Neuron (in vitro differentiated cells): ENCODE data around the gene TMEM217.
"Not testable (repeated sequence)": the region's sequence is repeated elsewhere in the genome, so short reads cannot be mapped to it uniquely, and the experiment has no call there.

Experiments used
- H2AFZ ChIP-seq: one replicate; pipeline ENCODE4 v1.6.1; 2013; ENCODE audit warnings: low read depth, mild to moderate bottlenecking, inconsistent platforms, low read length, moderate library complexity
- H3K27me3 ChIP-seq: one replicate; pipeline ENCODE4 v1.6.1; 2013; ENCODE audit warnings: low read length; ENCODE audit not compliant: insufficient read depth
- H3K36me3 ChIP-seq: one replicate; pipeline ENCODE4 v1.6.1; 2013; ENCODE audit warnings: low read length; ENCODE audit not compliant: insufficient read depth
- H3K4me1 ChIP-seq: one replicate; pipeline ENCODE4 v1.6.1; 2013; ENCODE audit warnings: low read length; ENCODE audit not compliant: insufficient read depth
- H3K4me3 ChIP-seq: 2 replicates; pipeline ENCODE4 v1.5.1; 2013; ENCODE audit warnings: mild to moderate bottlenecking, low read length, moderate library complexity
- H3K9me3 ChIP-seq: one replicate; pipeline ENCODE4 v1.6.1; 2013; ENCODE audit warnings: low read length

TMEM217 gene

DNA sequence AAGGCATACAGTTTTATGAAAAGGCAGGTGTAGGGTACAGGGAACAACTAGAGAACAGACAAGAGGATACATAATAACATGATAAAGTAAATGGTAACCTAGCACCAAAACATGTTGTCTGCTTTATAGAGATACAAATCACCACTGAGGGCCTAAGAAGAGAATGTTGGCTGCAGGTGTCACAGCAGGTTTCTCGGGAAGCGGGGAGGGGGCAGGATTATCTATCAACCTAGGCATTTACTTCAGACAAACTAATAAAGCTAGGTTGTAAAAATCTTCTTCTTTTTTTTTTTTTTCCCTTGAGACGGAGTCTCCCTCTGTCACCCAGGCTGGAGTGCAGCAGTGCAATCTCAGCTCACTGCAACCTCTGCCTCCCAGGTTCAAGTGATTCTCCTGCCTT lies 65.3 kb downstream of the TMEM217 start:
- H3K27me3 ChIP-seq: no peaks in the 10 kb centered on the region
- no peak overlapping the region for H2AFZ ChIP-seq
- no peaks in the 10 kb centered on the region for H3K9me3 ChIP-seq

GRCh38 chr6:37190159-37190535 lies 67.8 kb downstream of the TMEM217 start:
- no peaks in the 10 kb centered on the region for H3K36me3 ChIP-seq
- H3K27me3 ChIP-seq: no peaks in the 10 kb centered on the region
- no peaks in the 10 kb centered on the region for H3K9me3 ChIP-seq
- H2AFZ ChIP-seq: no peak overlapping the region
- no peaks in the 10 kb centered on the region for H3K4me1 ChIP-seq
- H3K4me3 ChIP-seq: no peak overlapping the region

More for the DNA sequence above, 65.3 kb downstream of the TMEM217 start:
- Histone ChIP-seq H3K4me3 (no peak overlapping the region), H3K36me3 (no peaks in the 10 kb centered on the region), H3K4me1 (no peaks in the 10 kb centered on the region)

GRCh38 chr6:37188962-37189510 lies 68.9 kb downstream of the TMEM217 start:
- Histone ChIP-seq H3K9me3 (no peaks in the 10 kb centered on the region), H3K4me1 (no peaks in the 10 kb centered on the region), H2AFZ (no peak overlapping the region), H3K36me3 (no peaks in the 10 kb centered on the region), H3K4me3 (no peak overlapping the region), H3K27me3 (no peaks in the 10 kb centered on the region)

DNA sequence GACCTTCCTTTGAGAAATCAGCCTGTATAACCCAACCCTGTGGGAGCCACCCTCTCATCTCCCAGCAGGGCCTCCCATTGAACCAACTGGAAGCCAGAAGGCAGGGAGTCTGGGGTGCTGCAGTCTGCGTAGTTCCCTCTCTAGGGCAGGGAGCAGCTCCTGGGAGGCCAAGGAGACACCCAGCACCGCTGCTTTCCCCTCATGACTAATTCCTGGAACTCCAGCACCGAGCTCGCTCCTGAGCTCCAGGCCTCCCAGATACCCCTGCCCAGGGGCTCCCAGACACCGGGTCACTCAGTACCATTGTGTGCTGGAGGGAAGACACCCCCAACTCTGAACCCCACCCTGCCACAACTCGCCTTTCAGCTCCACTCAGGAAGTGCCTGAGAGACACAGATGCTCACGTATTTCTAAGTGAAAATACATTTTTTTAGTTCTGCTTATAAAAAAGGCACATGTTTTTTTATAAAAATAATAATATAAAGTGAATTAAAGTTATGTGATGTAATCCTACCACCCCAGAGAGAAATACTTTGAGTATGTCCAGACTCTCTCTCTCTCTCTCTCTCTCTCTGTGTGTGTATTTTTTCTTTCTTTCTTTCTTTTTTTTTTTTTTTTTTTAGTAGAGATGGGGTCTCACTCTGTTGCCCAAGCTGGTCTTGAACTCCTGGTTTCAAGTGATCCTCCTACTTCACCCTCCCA lies 70.5 kb downstream of the TMEM217 start:
- Histone ChIP-seq H3K36me3 (no peaks in the 10 kb centered on the region), H2AFZ (no peak overlapping the region), H3K27me3 (no peaks in the 10 kb centered on the region), H3K9me3 (no peaks in the 10 kb centered on the region), H3K4me3 (no peak overlapping the region), H3K4me1 (no peaks in the 10 kb centered on the region)

DNA sequence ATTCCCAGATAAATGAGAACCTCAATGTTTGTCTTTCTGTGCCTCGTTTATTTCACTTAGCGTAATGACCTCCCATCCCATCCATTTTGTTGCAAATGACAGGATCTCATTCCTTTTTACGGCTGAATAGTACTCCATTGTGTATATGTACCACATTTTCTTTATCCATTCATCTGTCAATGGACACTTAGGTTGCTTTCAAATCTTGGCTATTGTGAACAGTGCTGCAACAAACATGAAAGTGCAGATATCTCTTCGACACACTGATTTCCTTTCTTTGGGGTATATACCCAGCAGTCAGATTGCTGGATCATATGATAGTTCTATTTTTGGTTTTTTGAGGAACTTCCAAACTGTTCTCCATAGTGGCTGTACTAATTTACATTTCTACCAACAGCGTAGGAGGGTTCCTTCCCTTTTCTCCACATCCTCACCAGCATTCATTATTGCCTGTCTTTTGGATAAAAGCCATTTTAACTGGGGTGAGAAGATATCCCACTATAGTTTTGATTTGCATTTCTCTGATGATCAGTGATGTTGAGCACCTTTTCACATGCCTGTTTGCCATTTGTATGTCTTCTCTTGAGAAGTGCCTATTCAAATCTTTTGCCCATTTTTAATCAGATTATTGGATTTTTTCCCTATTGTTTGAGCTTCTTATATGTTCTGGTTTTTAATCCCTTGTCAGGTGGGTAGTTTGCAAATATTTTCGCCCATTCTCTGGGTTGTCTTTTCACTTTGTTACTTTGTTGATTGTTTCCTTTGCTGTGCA lies 71.8 kb downstream of the TMEM217 start:
- H3K9me3 ChIP-seq, H2AFZ ChIP-seq, H3K36me3 ChIP-seq, H3K4me3 ChIP-seq, H3K27me3 ChIP-seq, H3K4me1 ChIP-seq: not testable (repeated sequence)

DNA sequence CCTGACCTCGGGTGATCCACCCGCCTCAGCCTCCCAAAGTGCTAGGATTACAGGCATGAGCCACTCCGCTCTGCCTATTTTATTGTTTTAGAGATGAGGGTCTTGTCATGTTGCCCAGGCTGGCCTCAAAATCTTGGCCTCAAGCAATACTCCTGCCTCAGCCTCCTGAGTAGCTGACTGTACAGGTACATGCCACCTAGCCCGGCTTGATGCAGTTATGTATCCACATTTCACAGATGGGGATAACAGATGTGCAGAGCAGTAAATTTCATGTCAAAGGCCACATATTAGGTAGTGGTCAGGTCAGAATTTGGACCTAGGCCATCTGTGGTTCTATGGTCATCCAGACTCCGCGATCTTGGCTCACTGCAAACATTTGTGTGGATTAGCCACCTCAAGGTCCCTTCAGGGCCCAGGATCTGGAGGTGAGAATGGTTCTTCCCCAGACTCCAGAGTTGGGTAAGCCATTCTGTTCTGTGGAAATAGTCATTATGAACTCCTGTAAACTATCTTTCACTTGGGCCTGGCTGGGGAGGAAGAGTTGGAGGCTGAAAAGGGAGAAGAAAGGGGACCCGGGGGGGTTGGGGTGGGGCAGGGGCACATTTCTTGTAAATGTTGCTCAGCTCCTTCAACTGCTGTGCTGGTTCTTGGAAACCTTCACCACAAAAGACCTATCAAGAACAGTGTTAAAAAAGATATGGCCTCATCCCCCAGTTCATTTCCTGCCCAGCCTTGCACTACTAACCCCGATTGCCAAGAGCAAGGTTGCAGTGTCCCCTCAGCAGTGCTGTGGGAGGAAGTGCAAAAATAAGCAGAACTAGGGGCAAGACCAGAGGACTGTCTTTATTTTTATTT lies 75.0 kb downstream of the TMEM217 start:
- no peak overlapping the region for H3K4me3 ChIP-seq

GRCh38 chr6:37180610-37181009 lies 77.3 kb downstream of the TMEM217 start:
- H3K27me3 ChIP-seq, H2AFZ ChIP-seq, H3K4me1 ChIP-seq, H3K36me3 ChIP-seq, H3K4me3 ChIP-seq, H3K9me3 ChIP-seq: not testable (repeated sequence)

More for the DNA sequence above, 75.0 kb downstream of the TMEM217 start:
- Histone ChIP-seq H2AFZ (no peak overlapping the region), H3K9me3 (no peaks in the 10 kb centered on the region), H3K36me3 (no peaks in the 10 kb centered on the region), H3K4me1 (no peaks in the 10 kb centered on the region), H3K27me3 (no peaks in the 10 kb centered on the region)

GRCh38 chr6:37180075-37180474 lies 77.9 kb downstream of the TMEM217 start:
- H3K27me3 ChIP-seq: no peaks in the 10 kb centered on the region
- peaks cover 4% of the 10 kb centered on the region for H3K36me3 ChIP-seq
- no peak overlapping the region for H3K4me3 ChIP-seq
- no peaks in the 10 kb centered on the region for H3K9me3 ChIP-seq
- H2AFZ ChIP-seq: no peak overlapping the region
- H3K4me1 ChIP-seq: no peaks in the 10 kb centered on the region

- Histone ChIP-seq H3K36me3 (peaks cover 24% of the 10 kb centered on the region), H2AFZ (no peak overlapping the region), H3K4me3 (no peak overlapping the region), H3K27me3 (no peaks in the 10 kb centered on the region), H3K9me3 (no peaks in the 10 kb centered on the region), H3K4me1 (peaks cover under 1% of the 10 kb centered on the region)
Observed at GRCh38 chr6:37177935-37178517, 79.9 kb downstream of the TMEM217 start.

GRCh38 chr6:37177077-37177934 lies 80.6 kb downstream of the TMEM217 start:
- no peaks in the 10 kb centered on the region for H3K9me3 ChIP-seq
- H3K4me3 ChIP-seq: no peak overlapping the region
- peaks cover 8% of the 10 kb centered on the region for H3K4me1 ChIP-seq
- no peak overlapping the region for H2AFZ ChIP-seq
- peaks cover 31% of the 10 kb centered on the region for H3K36me3 ChIP-seq
- no peaks in the 10 kb centered on the region for H3K27me3 ChIP-seq

DNA sequence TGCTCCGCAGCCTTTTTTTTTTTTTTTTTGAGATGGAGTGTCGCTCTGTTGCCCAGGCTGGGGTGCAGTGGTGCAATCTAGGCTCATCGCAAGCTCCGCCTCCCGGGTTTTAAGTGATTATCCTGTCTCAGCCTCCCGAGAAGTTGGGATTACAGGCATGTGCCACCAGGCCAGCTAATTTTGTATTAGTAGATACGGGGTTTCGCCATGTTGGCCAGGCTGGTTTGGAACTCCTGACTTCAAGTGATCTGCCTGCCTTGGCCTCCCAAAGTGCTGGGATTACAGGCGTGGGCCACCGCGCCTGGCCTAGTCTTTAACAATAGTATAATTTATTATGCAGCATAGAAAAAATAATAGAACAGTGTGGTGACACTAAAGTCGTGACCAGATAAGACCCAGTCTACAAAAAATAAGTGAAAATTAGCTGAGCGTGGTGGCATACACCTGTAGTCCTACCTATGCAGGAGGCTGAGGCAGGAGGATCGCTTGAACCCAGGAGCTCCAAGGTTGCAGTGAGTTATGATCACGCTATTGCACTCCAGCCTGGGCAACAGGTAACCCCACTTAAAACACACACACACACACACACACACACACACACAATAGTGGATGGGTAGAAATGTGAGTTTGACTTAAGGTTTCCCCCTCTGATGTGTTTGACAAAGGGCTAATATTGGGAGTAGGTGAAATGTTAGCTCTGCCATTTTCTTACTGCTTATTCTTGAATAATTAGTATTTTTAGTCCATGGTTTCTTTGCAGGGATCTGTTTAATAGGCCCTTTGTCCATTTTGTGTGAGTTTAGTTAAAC lies 81.5 kb downstream of the TMEM217 start:
- H3K9me3 ChIP-seq: no peaks in the 10 kb centered on the region
- H3K36me3 ChIP-seq: peaks cover 32% of the 10 kb centered on the region
- H3K27me3 ChIP-seq: no peaks in the 10 kb centered on the region
- H3K4me3 ChIP-seq: no peak overlapping the region
- H3K4me1 ChIP-seq: peaks cover 9% of the 10 kb centered on the region
- no peak overlapping the region for H2AFZ ChIP-seq
